K562 (cell line): Measurements from ENCODE around the gene ATXN1. TPM values are rescaled to one million over a fixed set of nuclear protein-coding genes. Genes with fewer than 3 reads are reported as not detected.

Experiments used
- ATAC-seq: fragments of 200-7000 bp; cut with Tn5 transposase; 3 replicates; pipeline ENCODE4 v1.9.1; 2020; ENCODE audit warnings: moderate library complexity
- BruUV-seq: library from RNA; stranded (reverse); fragments of 400-500 nt; replicated peaks from 2 replicates; lab custom pipeline; 2021; lab: Mats Ljungman, UMichigan
- CTCF ChIA-PET: fragments of 300-600 bp; formaldehyde crosslinking; extraction: SDS; loops from one replicate; lab custom pipeline; 2021; ENCODE audit warnings: low intra/inter-chr PET ratio; lab: Yijun Ruan, JAX
- POLR2A ChIA-PET: fragments of 300-600, 350-650 bp; sonication (Branson Sonifier 250); formaldehyde crosslinking; extraction: SDS; loops from one replicate; lab custom pipeline; 2021; ENCODE audit warnings: antibody characterized with exemption, inconsistent platforms; lab: Yijun Ruan, JAX
- DNase-seq, 4 experiments: peaks; one replicate each; pipeline versions ENCODE4 v3.0.0 to v3.0.0-alpha.2; 2011 to 2018; ENCODE audit warnings: low spot score in 3 of 4, mixed read lengths in 3 of 4; ENCODE audit errors: extremely low read depth in 1 of 4
- FAIRE-seq: peaks from 2 replicates; lab custom pipeline; 2011; peaks lifted over from hg19 to GRCh38; lab: Jason Lieb, UNC
- H2AFZ ChIP-seq: 2 replicates; pipeline ENCODE4 v1.6.0; 2011; ENCODE audit warnings: low read depth, low read length, control low read depth, inconsistent platforms
- H3K27ac ChIP-seq: fragments of 200-600 bp; 3 replicates; pipeline ENCODE4 v1.8.0; 2011; ENCODE audit warnings: low read depth, mild to moderate bottlenecking, control low read depth, inconsistent platforms, low read length, moderate library complexity, mixed read lengths; ENCODE audit errors: extremely low read depth
- H3K27me3 ChIP-seq, 2 experiments: fragments of 300-600 bp in 1 of 2; 2 replicates in 1 of 2; 3 replicates in 1 of 2; pipeline versions ENCODE4 v1.6.0 to v1.8.0; 2011; ENCODE audit warnings: inconsistent platforms in 2 of 2, low read length in 2 of 2, mild to moderate bottlenecking in 1 of 2, mixed read lengths in 1 of 2, moderate library complexity in 1 of 2; ENCODE audit not compliant: control insufficient read depth in 2 of 2, insufficient read depth in 2 of 2
- H3K36me3 ChIP-seq: fragments of 300-600 bp; 3 replicates; pipeline ENCODE4 v1.8.0; 2011; ENCODE audit warnings: mild to moderate bottlenecking, low read length, inconsistent platforms; ENCODE audit not compliant: control insufficient read depth, insufficient read depth
- H3K4me1 ChIP-seq, 2 experiments: fragments of 200-600 bp in 1 of 2; replicated peaks in 1 of 2; 2 replicates in 1 of 2; 3 replicates in 1 of 2; pipeline versions ENCODE4 v1.5.1 to v1.8.0; 2011; ENCODE audit warnings: inconsistent platforms in 2 of 2, low read length in 2 of 2, mild to moderate bottlenecking in 1 of 2, mixed read lengths in 1 of 2, moderate library complexity in 1 of 2; ENCODE audit not compliant: control insufficient read depth in 2 of 2, insufficient read depth in 2 of 2
- H3K4me2 ChIP-seq: 2 replicates; pipeline ENCODE4 v1.6.1; 2011; ENCODE audit warnings: low read length, control low read depth, inconsistent platforms, mixed read lengths; ENCODE audit not compliant: insufficient read depth
- H3K4me3 ChIP-seq: fragments of 200-600 bp; sonication (generic), shearing (Covaris generic); 2 replicates; pipeline ENCODE4 v1.5.1; 2016; ENCODE audit warnings: control low read depth, inconsistent platforms
- H3K79me2 ChIP-seq: fragments of 200-600 bp; 3 replicates; pipeline ENCODE4 v1.8.0; 2011; ENCODE audit warnings: low read length, inconsistent platforms; ENCODE audit not compliant: control insufficient read depth, insufficient read depth
- H3K9ac ChIP-seq, 2 experiments: 2 replicates each; pipeline versions ENCODE4 v1.6.0 to v1.6.1; 2011; ENCODE audit warnings: low read depth in 2 of 2, low read length in 2 of 2, control low read depth in 1 of 2, inconsistent platforms in 1 of 2, mild to moderate bottlenecking in 1 of 2, mixed read lengths in 1 of 2; ENCODE audit not compliant: insufficient read depth in 1 of 2
- H3K9me1 ChIP-seq: one replicate; pipeline ENCODE4 v1.6.0; 2011; ENCODE audit warnings: inconsistent platforms, mild to moderate bottlenecking, low read length, moderate library complexity; ENCODE audit not compliant: control insufficient read depth, insufficient read depth
- H3K9me3 ChIP-seq: replicated peaks from 2 replicates; pipeline ENCODE4 v1.5.1; 2011; ENCODE audit warnings: low read depth, low read length, inconsistent platforms; ENCODE audit not compliant: control insufficient read depth, insufficient read depth
- H4K20me1 ChIP-seq: replicated peaks from 2 replicates; pipeline ENCODE4 v1.6.1; 2011; ENCODE audit warnings: low read length, inconsistent platforms, mixed read lengths; ENCODE audit not compliant: control insufficient read depth, insufficient read depth
- JUND ChIP-seq, 2 experiments: IDR thresholded peaks; 2 replicates in 1 of 2; 3 replicates in 1 of 2; pipeline ENCODE4 v1.6.1; 2011; ENCODE audit warnings: borderline replicate concordance in 2 of 2, low read depth in 2 of 2, low read length in 2 of 2, improper control_type of control experiment in 1 of 2, missing biosample characterization in 1 of 2, missing genetic modification characterization in 1 of 2, missing genetic modification reagents in 1 of 2
- NR2C2 ChIP-seq, 2 experiments: fragments of 200-800 bp in 1 of 2; sonication (Bioruptor generic) in 1 of 2; sonication (generic) in 1 of 2; formaldehyde crosslinking in 1 of 2; IDR thresholded peaks; 2 replicates each; pipeline versions ENCODE4 v1.6.1 to v1.8.0; 2016 to 2022; ENCODE audit warnings: mild to moderate bottlenecking in 1 of 2, missing compliant biosample characterization in 1 of 2, missing genetic modification characterization in 1 of 2, missing genetic modification reagents in 1 of 2
- RB1 ChIP-seq: fragments of 450-650 bp; IDR thresholded peaks from 2 replicates; pipeline ENCODE4 v1.6.1; 2017; ENCODE audit warnings: low read depth, mild to moderate bottlenecking
- TARDBP ChIP-seq: fragments of 450-650 bp; IDR thresholded peaks from 2 replicates; pipeline ENCODE4 v1.6.1; 2016
- TBP ChIP-seq: optimal IDR thresholded peaks from 2 replicates; pipeline ENCODE3; 2011; ENCODE audit warnings: low read depth, low read length, improper control_type of control experiment
- YBX1 ChIP-seq: fragments of 450-650 bp; IDR thresholded peaks from 2 replicates; pipeline ENCODE4 v1.7.1; 2016; ENCODE audit warnings: mild to moderate bottlenecking
- ZBTB17 ChIP-seq: fragments of 450-650 bp; formaldehyde crosslinking; IDR thresholded peaks from 2 replicates; pipeline ENCODE4 v1.4.0; 2020; ENCODE audit warnings: mild to moderate bottlenecking
- WGBS: fragments of 100-300 bp; shearing (Covaris generic); methylation state at CpG from one replicate; pipeline ENCODE4 v1.1.6; 2016; ENCODE audit warnings: low coverage, mixed read lengths; ENCODE audit not compliant: insufficient coverage; ENCODE audit errors: missing lambda C conversion rate; 5-methylcytosine and 5-hydroxymethylcytosine counted together
- in situ Hi-C: fragments of 300-500 bp; cut with MboI; formaldehyde crosslinking; loops from 4 replicates; pipeline ENCODE4 v1.15.0; 2018; ENCODE audit warnings: inconsistent platforms, mixed read lengths
- intact Hi-C: fragments of 100-400 bp; cut with micrococcal nuclease; formaldehyde crosslinking; loops from 2 replicates; pipeline ENCODE4 v1.14.2; 2022
- polyA plus RNA-seq, 8 experiments: library from polyadenylated mRNA; depleted of rRNA in 4 of 8; stranded (reverse) in 5 of 8; unstranded in 3 of 8; fragments of >200 nt; fragmentation: Nextera tagmentation in 2 of 8; fragmentation: Illumina TruSeq in 1 of 8; extraction: Ambion mirVana in 2 of 8; extraction: Trizol in 1 of 8; gene quantifications; 2 replicates each; pipeline versions ENCODE4 v1.2.1 to v1.2.3, GENCODE V29; 2011 to 2014; ENCODE audit warnings: inconsistent platforms in 1 of 8, missing spikeins in 1 of 8
- total RNA-seq, 7 experiments: library from RNA; depleted of rRNA in 6 of 7; stranded (reverse); fragments of >200 nt in 6 of 7; fragmentation: Illumina TruSeq in 2 of 7; extraction: Trizol in 2 of 7; gene quantifications; 2 replicates each; pipeline versions ENCODE4 v1.2.1 to v1.2.3, GENCODE V29; 2011 to 2021; ENCODE audit warnings: low replicate concordance in 1 of 7
- TF ChIP-seq, protein P1 (sequence below): fragments of 450-650 bp; formaldehyde crosslinking; IDR thresholded peaks from 2 replicates; pipeline ENCODE4 v1.4.0; 2022; ENCODE audit warnings: mild to moderate bottlenecking, moderate library complexity
- TF ChIP-seq, protein P2 (sequence below), 3 experiments: IDR thresholded peaks in 2 of 3; conservative IDR thresholded peaks in 1 of 3; 2 replicates each; pipeline ENCODE4 v1.5.1; 2011 to 2012; ENCODE audit warnings: low read length in 3 of 3, mild to moderate bottlenecking in 3 of 3, control low read depth in 2 of 3, improper control_type of control experiment in 1 of 3, inconsistent platforms in 1 of 3, low read depth in 1 of 3, mixed read lengths in 1 of 3, moderate library complexity in 1 of 3; ENCODE audit not compliant: insufficient read depth in 2 of 3
- TF ChIP-seq, protein P3 (sequence below): fragments of 450-650 bp; IDR thresholded peaks from 2 replicates; pipeline ENCODE4 v1.6.1; 2016; ENCODE audit warnings: missing biosample characterization, missing genetic modification characterization

Gene ATXN1
- total and polyA plus RNA-seq, 9 of the 15 experiments (the other 6 are each of a cell fraction or from before 2014, with no cell fraction given): under 0.01 to 1.2 (median 0.58) TPM

DNA sequence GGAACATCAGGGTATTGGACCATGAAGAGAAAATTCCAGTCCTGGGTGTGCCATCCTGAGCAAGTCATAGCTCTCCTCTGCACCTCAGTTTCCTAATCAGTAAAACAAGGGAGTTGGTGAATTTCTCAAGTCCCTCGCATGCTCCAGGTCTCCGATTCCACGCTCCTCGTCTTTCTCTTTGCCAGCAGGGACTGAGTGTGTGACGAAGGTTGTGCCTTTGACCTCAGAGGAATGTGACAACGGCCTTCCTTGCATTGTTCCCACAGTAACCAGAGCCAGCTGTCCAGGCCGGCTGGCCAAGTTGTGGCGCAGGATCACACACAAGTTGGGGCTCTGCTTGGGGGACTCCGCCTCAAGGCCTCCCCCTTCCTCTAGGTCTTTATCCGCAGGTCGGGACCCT lies 217.3 kb downstream of the ATXN1 start:
- BruUV-seq: no TSS peak
- H3K27me3 ChIP-seq: peaks cover 9 to 38% of the 10 kb centered on the region in 2 experiments
- H3K9ac ChIP-seq: no peak overlapping the region
- FAIRE-seq: no peak
- no peak for TF ChIP-seq RB1
- no peak for TF ChIP-seq TBP
- TF ChIP-seq YBX1: no peak
- TF ChIP-seq, protein P1, sequence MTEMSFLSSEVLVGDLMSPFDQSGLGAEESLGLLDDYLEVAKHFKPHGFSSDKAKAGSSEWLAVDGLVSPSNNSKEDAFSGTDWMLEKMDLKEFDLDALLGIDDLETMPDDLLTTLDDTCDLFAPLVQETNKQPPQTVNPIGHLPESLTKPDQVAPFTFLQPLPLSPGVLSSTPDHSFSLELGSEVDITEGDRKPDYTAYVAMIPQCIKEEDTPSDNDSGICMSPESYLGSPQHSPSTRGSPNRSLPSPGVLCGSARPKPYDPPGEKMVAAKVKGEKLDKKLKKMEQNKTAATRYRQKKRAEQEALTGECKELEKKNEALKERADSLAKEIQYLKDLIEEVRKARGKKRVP (CRISPR knock-in tag): no peak
- TF ChIP-seq JUND (IDR thresholded peaks at IDR 0.05; ENCODE audit: borderline replicate concordance, low read depth, low read length): no peak
- TF ChIP-seq JUND (tag; IDR thresholded peaks at IDR 0.05; ENCODE audit: borderline replicate concordance, low read depth, low read length): no peak
- TF ChIP-seq ZBTB17 (CRISPR knock-in tag): no peak
- TF ChIP-seq, protein P2, sequence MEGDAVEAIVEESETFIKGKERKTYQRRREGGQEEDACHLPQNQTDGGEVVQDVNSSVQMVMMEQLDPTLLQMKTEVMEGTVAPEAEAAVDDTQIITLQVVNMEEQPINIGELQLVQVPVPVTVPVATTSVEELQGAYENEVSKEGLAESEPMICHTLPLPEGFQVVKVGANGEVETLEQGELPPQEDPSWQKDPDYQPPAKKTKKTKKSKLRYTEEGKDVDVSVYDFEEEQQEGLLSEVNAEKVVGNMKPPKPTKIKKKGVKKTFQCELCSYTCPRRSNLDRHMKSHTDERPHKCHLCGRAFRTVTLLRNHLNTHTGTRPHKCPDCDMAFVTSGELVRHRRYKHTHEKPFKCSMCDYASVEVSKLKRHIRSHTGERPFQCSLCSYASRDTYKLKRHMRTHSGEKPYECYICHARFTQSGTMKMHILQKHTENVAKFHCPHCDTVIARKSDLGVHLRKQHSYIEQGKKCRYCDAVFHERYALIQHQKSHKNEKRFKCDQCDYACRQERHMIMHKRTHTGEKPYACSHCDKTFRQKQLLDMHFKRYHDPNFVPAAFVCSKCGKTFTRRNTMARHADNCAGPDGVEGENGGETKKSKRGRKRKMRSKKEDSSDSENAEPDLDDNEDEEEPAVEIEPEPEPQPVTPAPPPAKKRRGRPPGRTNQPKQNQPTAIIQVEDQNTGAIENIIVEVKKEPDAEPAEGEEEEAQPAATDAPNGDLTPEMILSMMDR (IDR thresholded peaks at IDR 0.05 in 2 of 3, conservative IDR thresholded peaks at IDR 0.05 in 1 of 3; ENCODE audit: insufficient read depth in 2 of 3, low read depth in 1 of 3, low read length in 3 of 3): no peak
- TF ChIP-seq, protein P3, sequence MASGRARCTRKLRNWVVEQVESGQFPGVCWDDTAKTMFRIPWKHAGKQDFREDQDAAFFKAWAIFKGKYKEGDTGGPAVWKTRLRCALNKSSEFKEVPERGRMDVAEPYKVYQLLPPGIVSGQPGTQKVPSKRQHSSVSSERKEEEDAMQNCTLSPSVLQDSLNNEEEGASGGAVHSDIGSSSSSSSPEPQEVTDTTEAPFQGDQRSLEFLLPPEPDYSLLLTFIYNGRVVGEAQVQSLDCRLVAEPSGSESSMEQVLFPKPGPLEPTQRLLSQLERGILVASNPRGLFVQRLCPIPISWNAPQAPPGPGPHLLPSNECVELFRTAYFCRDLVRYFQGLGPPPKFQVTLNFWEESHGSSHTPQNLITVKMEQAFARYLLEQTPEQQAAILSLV (tag): no peak
- no peak for TF ChIP-seq NR2C2 (CRISPR knock-in tag; IDR thresholded peaks at IDR 0.05)
- TF ChIP-seq NR2C2 (tag; IDR thresholded peaks at IDR 0.05): no peak
- TF ChIP-seq TARDBP: no peak
- in situ Hi-C loops (no loop called here), intact Hi-C loops (no loop called here)
- DNase-seq: no peak
- POLR2A ChIA-PET: interaction anchor here (0.6 kb wide), 1 partner anchor 256 kb away, joined by 3 read pairs; no protein-coding TSS in a partner anchor
- no peaks in the 10 kb centered on the region for H3K9me3 ChIP-seq
- CTCF ChIA-PET: no interaction called here
- no peaks in the 10 kb centered on the region for H3K9me1 ChIP-seq
- no peak overlapping the region for H3K27ac ChIP-seq
- H3K4me3 ChIP-seq: no peak overlapping the region
- ATAC-seq: no peak
- no peak overlapping the region for H3K4me2 ChIP-seq
- no peaks in the 10 kb centered on the region for H4K20me1 ChIP-seq
- H2AFZ ChIP-seq: no peak overlapping the region
- no peaks in the 10 kb centered on the region for H3K79me2 ChIP-seq
- H3K4me1 ChIP-seq: no peaks in the 10 kb centered on the region
- H3K36me3 ChIP-seq: no peaks in the 10 kb centered on the region
- under 1% methylated on average over 11 of the region's 11 CpGs for WGBS
